Chondrocyte (in vitro differentiated cells): Measurements from ENCODE around the gene DTNBP1. TPM values are rescaled to one million over a fixed set of nuclear protein-coding genes. Genes with fewer than 3 reads are reported as not detected.
A peak's percentile ranks its signal among the peaks of the same experiment; 100 is the strongest.

Experiments used
- DNase-seq: peaks from one replicate; pipeline ENCODE4 v3.0.0; 2021; ENCODE audit warnings: mixed read lengths, low spot score
- H3K27ac Mint-ChIP-seq: one replicate; pipeline ENCODE4 v1.8.0; 2021; ENCODE audit warnings: mild to moderate bottlenecking, moderate library complexity, mixed read lengths; ENCODE audit not compliant: unreplicated experiment
- H3K27me3 Mint-ChIP-seq: 2 replicates; pipeline ENCODE4 v1.8.0; 2021; ENCODE audit warnings: low read depth, mixed read lengths
- H3K36me3 Mint-ChIP-seq: 2 replicates; pipeline ENCODE4 v1.8.0; 2021; ENCODE audit warnings: low read depth, mixed read lengths
- H3K4me1 Mint-ChIP-seq: 2 replicates; pipeline ENCODE4 v1.8.0; 2021; ENCODE audit warnings: low read depth, mild to moderate bottlenecking, mixed read lengths
- H3K4me3 Mint-ChIP-seq: one replicate; pipeline ENCODE4 v1.8.0; 2021; ENCODE audit warnings: mild to moderate bottlenecking, moderate library complexity, mixed read lengths; ENCODE audit not compliant: unreplicated experiment
- H3K9me3 Mint-ChIP-seq: 2 replicates; pipeline ENCODE4 v1.8.0; 2021; ENCODE audit warnings: low read depth, mixed read lengths
- total RNA-seq: library from RNA; stranded (reverse); gene quantifications from 3 replicates; pipeline ENCODE4 v1.2.1, GENCODE V29; 2021
- TF ChIP-seq, protein P1 (sequence below): fragments of 200-600 bp; sonication (generic); IDR thresholded peaks from 2 replicates; pipeline ENCODE4 v1.5.0; 2021; ENCODE audit warnings: antibody characterized with exemption, mild to moderate bottlenecking, moderate library complexity

Gene DTNBP1
- total RNA-seq, 1 donor from 2014 or later, result 18.0 TPM

DNA sequence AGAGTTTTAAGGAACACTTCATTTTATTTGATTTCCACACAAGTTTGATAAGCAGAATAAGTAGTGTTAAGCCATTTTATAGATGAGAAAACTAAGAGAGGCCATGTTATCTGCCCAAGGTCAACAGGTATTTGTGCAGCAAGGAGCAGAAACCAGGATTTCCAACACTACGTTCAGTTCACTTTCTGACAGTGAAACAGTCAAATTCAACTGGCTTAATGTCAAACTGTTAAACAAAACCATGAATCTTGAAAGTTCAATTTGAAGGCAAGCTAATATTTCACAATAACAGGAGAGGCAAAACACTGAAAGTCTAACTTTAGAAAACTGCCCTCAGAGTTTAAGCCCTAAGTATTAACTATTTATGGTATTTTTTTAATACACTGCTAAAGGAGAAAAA lies 32.6 kb downstream of the DTNBP1 start:
- Mint-ChIP-seq H3K27me3 (no peaks in the 10 kb centered on the region), H3K27ac (no peak overlapping the region), H3K36me3 (no peaks in the 10 kb centered on the region), H3K4me3 (no peak overlapping the region), H3K4me1 (peaks cover 32% of the 10 kb centered on the region), H3K9me3 (no peaks in the 10 kb centered on the region)
- TF ChIP-seq, protein P1, sequence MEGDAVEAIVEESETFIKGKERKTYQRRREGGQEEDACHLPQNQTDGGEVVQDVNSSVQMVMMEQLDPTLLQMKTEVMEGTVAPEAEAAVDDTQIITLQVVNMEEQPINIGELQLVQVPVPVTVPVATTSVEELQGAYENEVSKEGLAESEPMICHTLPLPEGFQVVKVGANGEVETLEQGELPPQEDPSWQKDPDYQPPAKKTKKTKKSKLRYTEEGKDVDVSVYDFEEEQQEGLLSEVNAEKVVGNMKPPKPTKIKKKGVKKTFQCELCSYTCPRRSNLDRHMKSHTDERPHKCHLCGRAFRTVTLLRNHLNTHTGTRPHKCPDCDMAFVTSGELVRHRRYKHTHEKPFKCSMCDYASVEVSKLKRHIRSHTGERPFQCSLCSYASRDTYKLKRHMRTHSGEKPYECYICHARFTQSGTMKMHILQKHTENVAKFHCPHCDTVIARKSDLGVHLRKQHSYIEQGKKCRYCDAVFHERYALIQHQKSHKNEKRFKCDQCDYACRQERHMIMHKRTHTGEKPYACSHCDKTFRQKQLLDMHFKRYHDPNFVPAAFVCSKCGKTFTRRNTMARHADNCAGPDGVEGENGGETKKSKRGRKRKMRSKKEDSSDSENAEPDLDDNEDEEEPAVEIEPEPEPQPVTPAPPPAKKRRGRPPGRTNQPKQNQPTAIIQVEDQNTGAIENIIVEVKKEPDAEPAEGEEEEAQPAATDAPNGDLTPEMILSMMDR, result no peak
- DNase-seq, result no peak

DNA sequence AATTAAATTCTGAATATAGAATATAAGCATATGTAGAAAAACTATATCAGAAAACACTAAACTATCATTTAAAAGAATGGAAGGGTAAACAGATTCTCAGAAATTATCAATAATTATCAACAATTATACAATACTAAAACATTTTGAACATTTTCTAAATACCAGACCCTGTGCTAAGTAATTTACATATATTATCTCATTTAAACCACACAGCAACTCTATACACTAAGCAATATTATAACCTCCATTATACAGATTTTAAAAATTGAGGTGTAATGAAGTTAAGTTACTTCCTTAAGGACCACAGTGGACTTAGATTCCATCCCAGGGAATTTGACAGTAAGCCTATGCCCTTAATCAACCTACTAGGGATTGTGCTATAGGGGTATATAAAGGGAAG lies 33.3 kb downstream of the DTNBP1 start:
- Mint-ChIP-seq H3K27ac (no peak overlapping the region), H3K4me1 (peaks cover 32% of the 10 kb centered on the region), H3K27me3 (no peaks in the 10 kb centered on the region), H3K4me3 (no peak overlapping the region), H3K36me3 (no peaks in the 10 kb centered on the region), H3K9me3 (no peaks in the 10 kb centered on the region)
- no peak for DNase-seq
- TF ChIP-seq, protein P1, result no peak

DNA sequence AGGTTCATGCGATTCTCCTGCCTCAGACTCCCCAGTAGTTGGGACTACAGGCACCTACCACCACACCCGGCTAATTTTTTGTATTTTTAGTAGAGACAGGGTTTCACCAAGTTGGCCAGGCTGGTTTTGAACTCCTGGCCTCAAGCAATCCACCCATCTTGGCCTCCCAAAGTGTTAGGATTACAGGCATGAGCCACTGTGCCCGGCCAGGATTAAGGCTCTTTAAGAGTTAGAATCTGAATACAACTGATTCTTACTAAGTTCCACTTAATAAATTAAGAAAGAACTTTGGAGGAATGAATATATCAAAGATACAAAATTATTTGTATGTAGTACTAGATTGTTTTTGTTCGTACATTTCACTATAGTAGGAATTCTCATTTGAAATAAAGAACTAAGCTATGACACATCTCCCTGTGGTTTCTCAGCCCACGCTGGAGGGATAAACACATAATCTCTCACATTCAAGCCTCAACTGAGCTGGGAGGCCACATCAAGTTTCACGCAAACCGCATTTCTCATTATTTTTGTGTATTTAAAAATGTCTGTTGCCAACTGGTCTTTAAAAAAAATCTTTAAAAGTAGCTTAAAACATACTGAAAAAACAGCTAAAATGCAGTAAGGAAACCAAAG lies 34.2 kb downstream of the DTNBP1 start:
- no peak for DNase-seq
- peaks cover 32% of the 10 kb centered on the region for H3K4me1 Mint-ChIP-seq
- H3K36me3 Mint-ChIP-seq, result no peaks in the 10 kb centered on the region

DNA sequence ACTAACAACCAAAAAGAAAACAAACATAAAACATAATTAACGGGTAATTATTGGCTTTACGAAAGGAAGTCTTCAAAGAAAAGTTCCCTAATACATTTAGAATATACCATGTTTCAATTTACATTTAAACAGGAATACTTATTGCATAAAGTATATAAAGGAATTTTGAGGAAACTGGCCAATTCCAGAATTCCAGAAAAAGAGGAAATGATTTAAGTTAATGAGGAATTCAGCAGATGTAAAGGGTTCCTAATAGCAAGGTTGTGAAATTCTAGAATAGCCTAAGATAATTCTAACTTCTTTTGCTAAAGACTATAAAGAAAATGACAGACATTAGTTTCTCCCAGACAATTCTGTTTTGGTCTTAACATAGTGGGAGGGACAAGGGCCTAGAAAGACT lies 35.0 kb downstream of the DTNBP1 start:
- no peaks in the 10 kb centered on the region for H3K36me3 Mint-ChIP-seq
- H3K27ac Mint-ChIP-seq, result peak overlapping the region; percentile 86
- TF ChIP-seq, protein P1, result no peak
- no peaks in the 10 kb centered on the region for H3K27me3 Mint-ChIP-seq
- DNase-seq, result no peak
- no peak overlapping the region for H3K4me3 Mint-ChIP-seq
- H3K9me3 Mint-ChIP-seq, result no peaks in the 10 kb centered on the region
- peaks cover 36% of the 10 kb centered on the region for H3K4me1 Mint-ChIP-seq

More for the DNA sequence above, 34.2 kb downstream of the DTNBP1 start:
- H3K4me3 Mint-ChIP-seq, result no peak overlapping the region
- H3K27ac Mint-ChIP-seq, result peak overlapping the region; percentile 66
- H3K27me3 Mint-ChIP-seq, result no peaks in the 10 kb centered on the region
- TF ChIP-seq, protein P1, result no peak
- H3K9me3 Mint-ChIP-seq, result no peaks in the 10 kb centered on the region

DNA sequence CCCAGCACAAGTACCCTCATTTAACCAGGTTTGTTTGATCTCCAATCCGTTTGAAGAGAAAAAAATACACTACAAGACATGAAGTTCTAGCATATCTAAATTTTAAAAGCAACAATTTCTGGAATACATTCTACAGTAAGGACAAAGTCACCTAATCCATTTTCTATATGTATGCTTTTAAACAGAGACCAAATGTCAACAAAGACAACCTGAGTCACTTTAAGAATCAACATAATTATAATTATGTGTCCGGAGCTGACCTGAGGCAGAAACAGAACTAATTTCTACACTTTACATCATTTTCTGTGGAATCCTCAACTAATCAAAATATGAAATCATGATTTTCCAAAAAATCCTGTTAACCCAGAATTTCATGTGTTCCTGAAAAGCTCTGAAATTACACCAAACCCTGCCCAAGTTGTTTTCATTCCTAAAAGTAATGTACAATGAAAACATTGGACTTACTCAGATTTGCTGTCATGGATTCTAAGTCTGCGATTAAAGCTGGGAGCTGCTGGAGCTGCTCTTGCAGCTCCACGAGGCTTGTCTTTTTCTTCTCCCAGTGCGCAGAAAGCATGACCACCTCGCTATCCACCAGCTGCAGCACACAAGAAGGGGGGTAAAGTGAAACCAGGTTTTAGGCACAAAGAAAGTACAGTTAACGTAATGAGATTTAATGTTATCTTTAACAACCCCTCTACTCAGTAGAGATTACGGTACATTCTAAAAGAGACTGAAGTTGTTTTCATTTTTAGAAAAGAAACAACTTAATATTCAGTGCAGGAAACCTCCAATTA lies 35.8 kb downstream of the DTNBP1 start:
- TF ChIP-seq, protein P1, result no peak
- no peak for DNase-seq
- Mint-ChIP-seq H3K27ac (peak overlapping the region; percentile 86), H3K4me3 (peak overlapping the region; percentile 45), H3K9me3 (no peaks in the 10 kb centered on the region), H3K36me3 (no peaks in the 10 kb centered on the region), H3K4me1 (peaks cover 36% of the 10 kb centered on the region), H3K27me3 (no peaks in the 10 kb centered on the region)
